Upper lobe of left lung (tissue), 4 donors: Measurements from ENCODE around the gene PARL.

ENCODE experiments used
- CTCF ChIP-seq, 6 experiments: fragments of 450-650 bp in 4 of 6; fragments of 200-600 bp in 2 of 6; sonication (generic) in 2 of 6; IDR thresholded peaks; one replicate each; pipeline ENCODE4 v1.5.1; 2016 to 2019; ENCODE audit warnings: antibody characterized with exemption in 6 of 6
- POLR2AphosphoS5 ChIP-seq, 2 donors: sonication (generic); formaldehyde crosslinking; IDR thresholded peaks; one replicate each; pipeline ENCODE4 v1.5.1; 2017; ENCODE audit warnings: antibody characterized with exemption in 2 of 2

- TF ChIP-seq CTCF (IDR thresholded peaks at IDR 0.05), result no peak
- no peak for TF ChIP-seq POLR2AphosphoS5 (IDR thresholded peaks at IDR 0.05)
These were observed 88.3 kb downstream of the PARL start for GRCh38 chr3:183796372-183796771.
